K562 (cell line): ENCODE results near the gene PAIP1. TPM values are rescaled to one million over a fixed set of nuclear protein-coding genes. Genes with fewer than 3 reads are reported as not detected.

Source experiments
- BRD4 ChIP-seq: fragments of 200-600 bp; sonication (generic); IDR thresholded peaks from 2 replicates; pipeline ENCODE4 v1.6.1; 2017; ENCODE audit warnings: inconsistent platforms
- CBX2 ChIP-seq: fragments of 200-600 bp; sonication (generic); IDR thresholded peaks from one replicate; pipeline ENCODE4 v1.6.1; 2012; ENCODE audit warnings: mild to moderate bottlenecking, low read length, inconsistent platforms; ENCODE audit not compliant: insufficient read depth, poor library complexity, severe bottlenecking
- ETS1 ChIP-seq: conservative IDR thresholded peaks from 2 replicates; pipeline ENCODE4 v1.6.1; 2011; ENCODE audit warnings: low read depth, mild to moderate bottlenecking, low read length; ENCODE audit not compliant: control insufficient read depth
- FOXA3 ChIP-seq, 2 experiments: fragments of 450-650 bp in 1 of 2; sonication (generic) in 1 of 2; formaldehyde crosslinking; IDR thresholded peaks in 1 of 2; conservative IDR thresholded peaks in 1 of 2; 2 replicates each; pipeline versions ENCODE4 v1.4.0 to v1.8.0; 2020 to 2022; ENCODE audit warnings: mild to moderate bottlenecking in 2 of 2, missing genetic modification reagents in 1 of 2
- KAT8 ChIP-seq: fragments of 450-650 bp; IDR thresholded peaks from 2 replicates; pipeline ENCODE4 v1.6.1; 2016; ENCODE audit warnings: low read depth, mild to moderate bottlenecking
- L3MBTL2 ChIP-seq: fragments of 450-650 bp; IDR thresholded peaks from 2 replicates; pipeline ENCODE4 v1.6.1; 2016; ENCODE audit warnings: mild to moderate bottlenecking, moderate library complexity
- NCOA2 ChIP-seq, 2 experiments: fragments of 450-650 bp; IDR thresholded peaks; 2 replicates each; pipeline ENCODE4 v1.6.1; 2018; ENCODE audit warnings: mild to moderate bottlenecking in 2 of 2, moderate library complexity in 1 of 2; ENCODE audit not compliant: partially characterized antibody in 2 of 2
- PCBP1 ChIP-seq: fragments of 200-400 bp; formaldehyde crosslinking; IDR thresholded peaks from 2 replicates; pipeline ENCODE4 v1.6.1; 2018; ENCODE audit warnings: mild to moderate bottlenecking, low read depth, low read length; ENCODE audit not compliant: poor library complexity, severe bottlenecking
- RAD21 ChIP-seq, 2 experiments: fragments of 250-450 bp in 1 of 2; fragments of 450-650 bp in 1 of 2; sonication (Bioruptor Pico) in 1 of 2; formaldehyde crosslinking in 1 of 2; IDR thresholded peaks in 1 of 2; conservative IDR thresholded peaks in 1 of 2; 2 replicates each; pipeline versions ENCODE4 v1.4.0 to v1.8.0; 2020 to 2022; ENCODE audit warnings: mild to moderate bottlenecking in 2 of 2, moderate library complexity in 1 of 2
- RBM22 ChIP-seq: fragments of 200-400 bp; formaldehyde crosslinking; IDR thresholded peaks from 2 replicates; pipeline ENCODE4 v1.6.1; 2018; ENCODE audit warnings: low read length, low read depth; ENCODE audit not compliant: poor library complexity, severe bottlenecking
- SAP30 ChIP-seq: fragments of 200-600 bp; sonication (generic); IDR thresholded peaks from 2 replicates; pipeline ENCODE4 v1.6.1; 2012; ENCODE audit warnings: borderline replicate concordance, low read depth, mild to moderate bottlenecking, moderate library complexity, low read length, control low read depth, inconsistent platforms; ENCODE audit not compliant: insufficient read depth, poor library complexity, severe bottlenecking
- SNIP1 ChIP-seq: fragments of 450-650 bp; IDR thresholded peaks from 2 replicates; pipeline ENCODE4 v1.7.1; 2017; ENCODE audit warnings: low read depth, mild to moderate bottlenecking
- ZKSCAN1 ChIP-seq: fragments of 150-350 bp; IDR thresholded peaks from 2 replicates; pipeline ENCODE4 v1.6.1; 2016; ENCODE audit warnings: low read depth, low read length
- polyA plus RNA-seq, 8 experiments: library from polyadenylated mRNA; depleted of rRNA in 4 of 8; stranded (reverse) in 5 of 8; unstranded in 3 of 8; fragments of >200 nt; fragmentation: Nextera tagmentation in 2 of 8; fragmentation: Illumina TruSeq in 1 of 8; extraction: Ambion mirVana in 2 of 8; extraction: Trizol in 1 of 8; gene quantifications; 2 replicates each; pipeline versions ENCODE4 v1.2.1 to v1.2.3, GENCODE V29; 2011 to 2014; ENCODE audit warnings: inconsistent platforms in 1 of 8, missing spikeins in 1 of 8
- total RNA-seq, 7 experiments: library from RNA; depleted of rRNA in 6 of 7; stranded (reverse); fragments of >200 nt in 6 of 7; fragmentation: Illumina TruSeq in 2 of 7; extraction: Trizol in 2 of 7; gene quantifications; 2 replicates each; pipeline versions ENCODE4 v1.2.1 to v1.2.3, GENCODE V29; 2011 to 2021; ENCODE audit warnings: low replicate concordance in 1 of 7
- TF ChIP-seq, protein P1 (sequence below): fragments of 250-450 bp; sonication (Bioruptor Pico); IDR thresholded peaks from 2 replicates; pipeline ENCODE4 v1.8.0; 2021; ENCODE audit warnings: moderate library complexity, mild to moderate bottlenecking, inconsistent platforms
- TF ChIP-seq, protein P2 (sequence below): fragments of 250-450 bp; sonication (Bioruptor Pico); IDR thresholded peaks from 2 replicates; pipeline ENCODE4 v1.4.0; 2020; ENCODE audit warnings: mild to moderate bottlenecking, moderate library complexity, borderline replicate concordance

PAIP1 gene
- total and polyA plus RNA-seq, 9 of the 15 experiments (the other 6 are each of a cell fraction or from before 2014, with no cell fraction given), result 51.7 to 181 (median 102) TPM

DNA sequence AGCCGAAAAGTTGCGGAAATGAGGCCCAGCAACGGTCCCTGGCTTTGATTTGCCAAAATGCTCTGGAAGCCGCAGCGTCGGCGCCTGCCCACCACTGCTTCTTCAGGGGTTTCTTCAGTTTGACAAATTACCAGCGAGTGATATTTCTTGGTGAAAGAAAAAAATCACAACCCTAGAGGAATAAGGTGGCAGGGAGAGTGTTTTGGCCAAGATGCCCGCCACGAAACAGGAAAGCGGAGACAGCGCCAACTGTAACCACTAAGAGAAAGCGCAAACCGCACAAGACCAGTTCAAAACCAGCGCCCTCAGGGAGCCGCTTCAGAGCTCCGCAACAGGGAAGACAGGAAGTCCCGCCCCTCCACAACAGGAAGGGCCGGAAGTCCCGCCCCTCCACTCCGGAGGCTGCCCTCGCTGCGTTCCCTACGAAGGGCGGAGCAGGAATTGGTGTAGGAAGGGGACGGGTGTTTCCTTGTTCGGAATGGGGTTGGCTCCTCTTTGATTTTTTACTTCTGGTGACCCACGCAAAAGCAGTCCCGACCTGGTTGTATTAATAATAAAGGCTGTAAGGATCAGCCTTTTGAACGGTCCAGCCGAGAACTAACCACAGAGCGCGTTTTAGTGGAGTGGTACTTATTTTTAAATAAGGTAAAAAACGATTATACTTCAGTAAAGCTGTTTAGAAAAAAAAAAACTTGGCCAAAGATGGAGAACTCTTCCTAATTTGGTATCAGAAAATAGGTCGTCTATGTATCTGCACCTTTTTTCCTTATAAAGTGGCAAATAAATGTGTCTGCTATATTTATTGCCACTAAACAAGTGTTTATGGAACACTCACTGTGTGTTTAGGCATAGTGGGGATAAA is 41.8 kb downstream of the PAIP1 start, which contains the start of gene C5orf34 (continued):
- TF ChIP-seq SAP30, result peak; percentile 95
- TF ChIP-seq KAT8, result no peak
- TF ChIP-seq SNIP1, result no peak
- TF ChIP-seq CBX2, result no peak
- TF ChIP-seq, protein P1, sequence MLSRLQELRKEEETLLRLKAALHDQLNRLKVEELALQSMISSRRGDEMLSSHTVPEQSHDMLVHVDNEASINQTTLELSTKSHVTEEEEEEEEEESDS (CRISPR knock-in tag), result no peak
- TF ChIP-seq NCOA2 (IDR thresholded peaks at IDR 0.05; ENCODE audit: partially characterized antibody in 2 of 2), result no peak
- TF ChIP-seq FOXA3 (CRISPR knock-in tag; conservative IDR thresholded peaks at IDR 0.05 in 1 of 2, IDR thresholded peaks at IDR 0.05 in 1 of 2), result no peak
- TF ChIP-seq, protein P2, sequence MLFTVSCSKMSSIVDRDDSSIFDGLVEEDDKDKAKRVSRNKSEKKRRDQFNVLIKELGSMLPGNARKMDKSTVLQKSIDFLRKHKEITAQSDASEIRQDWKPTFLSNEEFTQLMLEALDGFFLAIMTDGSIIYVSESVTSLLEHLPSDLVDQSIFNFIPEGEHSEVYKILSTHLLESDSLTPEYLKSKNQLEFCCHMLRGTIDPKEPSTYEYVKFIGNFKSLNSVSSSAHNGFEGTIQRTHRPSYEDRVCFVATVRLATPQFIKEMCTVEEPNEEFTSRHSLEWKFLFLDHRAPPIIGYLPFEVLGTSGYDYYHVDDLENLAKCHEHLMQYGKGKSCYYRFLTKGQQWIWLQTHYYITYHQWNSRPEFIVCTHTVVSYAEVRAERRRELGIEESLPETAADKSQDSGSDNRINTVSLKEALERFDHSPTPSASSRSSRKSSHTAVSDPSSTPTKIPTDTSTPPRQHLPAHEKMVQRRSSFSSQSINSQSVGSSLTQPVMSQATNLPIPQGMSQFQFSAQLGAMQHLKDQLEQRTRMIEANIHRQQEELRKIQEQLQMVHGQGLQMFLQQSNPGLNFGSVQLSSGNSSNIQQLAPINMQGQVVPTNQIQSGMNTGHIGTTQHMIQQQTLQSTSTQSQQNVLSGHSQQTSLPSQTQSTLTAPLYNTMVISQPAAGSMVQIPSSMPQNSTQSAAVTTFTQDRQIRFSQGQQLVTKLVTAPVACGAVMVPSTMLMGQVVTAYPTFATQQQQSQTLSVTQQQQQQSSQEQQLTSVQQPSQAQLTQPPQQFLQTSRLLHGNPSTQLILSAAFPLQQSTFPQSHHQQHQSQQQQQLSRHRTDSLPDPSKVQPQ (CRISPR knock-in tag), result no peak
- TF ChIP-seq PCBP1, result no peak
- TF ChIP-seq ZKSCAN1, result no peak
- no peak; the same call in none of the 2 replicates for TF ChIP-seq L3MBTL2
- peak; percentile 84; the same call in 1 of the 2 replicates for TF ChIP-seq ETS1
- 0 out of 4 replicates have a peak, but pooled peaks of 1 of the 2 experiments have one; percentile 9 for TF ChIP-seq RAD21 (CRISPR knock-in tag; conservative IDR thresholded peaks at IDR 0.05 in 1 of 2, IDR thresholded peaks at IDR 0.05 in 1 of 2)
- TF ChIP-seq RBM22, result no peak
- TF ChIP-seq BRD4, result no peak
